H1 (cell line): Measurements from ENCODE around the gene ZBTB37. TPM values are rescaled to one million over a fixed set of nuclear protein-coding genes. Genes with fewer than 3 reads are reported as not detected.
A peak's percentile ranks its signal among the peaks of the same experiment; 100 is the strongest.

Source experiments
- ATF2 ChIP-seq: IDR thresholded peaks from 2 replicates; pipeline ENCODE4 v1.6.1; 2012; ENCODE audit warnings: low read length, inconsistent platforms
- BRCA1 ChIP-seq: IDR thresholded peaks from 2 replicates; pipeline ENCODE4 v1.6.1; 2012; ENCODE audit warnings: low read depth, low read length, improper control_type of control experiment
- CEBPB ChIP-seq: IDR thresholded peaks from 2 replicates; pipeline ENCODE4 v1.6.1; 2012; ENCODE audit warnings: low read depth, low read length
- CTCF ChIP-seq, 3 experiments: IDR thresholded peaks; 1 replicate in 2 of 3; 2 replicates in 1 of 3; pipeline versions ENCODE4 v1.5.1 to v1.6.1; 2011; ENCODE audit warnings: low read length in 3 of 3, mild to moderate bottlenecking in 3 of 3, inconsistent platforms in 2 of 3, low read depth in 1 of 3, moderate library complexity in 1 of 3; ENCODE audit not compliant: insufficient read depth in 1 of 3; ENCODE audit errors: control extremely low read depth in 1 of 3
- EGR1 ChIP-seq: IDR thresholded peaks from 2 replicates; pipeline ENCODE4 v1.6.1; 2011; ENCODE audit warnings: low read depth, low read length, borderline replicate concordance
- JUND ChIP-seq: IDR thresholded peaks from 2 replicates; pipeline ENCODE4 v1.6.1; 2011; ENCODE audit warnings: mild to moderate bottlenecking, improper control_type of control experiment, low read length
- KDM1A ChIP-seq: fragments of 200-600, 300-600 bp; sonication (generic); IDR thresholded peaks from 2 replicates; pipeline ENCODE4 v1.7.1; 2016; ENCODE audit warnings: mild to moderate bottlenecking, low read length, borderline replicate concordance
- KDM4A ChIP-seq: IDR thresholded peaks from one replicate; pipeline ENCODE4 v1.7.1; 2012; ENCODE audit warnings: low read depth, mild to moderate bottlenecking, moderate library complexity, low read length, inconsistent platforms; ENCODE audit not compliant: severe bottlenecking
- PHF8 ChIP-seq: fragments of 200-600 bp; sonication (generic); conservative IDR thresholded peaks from 2 replicates; pipeline ENCODE4 v1.7.1; 2012; ENCODE audit warnings: low read depth, mild to moderate bottlenecking, inconsistent platforms, low read length, moderate library complexity
- POLR2A ChIP-seq, 2 experiments: IDR thresholded peaks; 1 replicate in 1 of 2; 2 replicates in 1 of 2; pipeline ENCODE4 v1.6.1; 2011; ENCODE audit warnings: low read depth in 2 of 2, low read length in 2 of 2, mild to moderate bottlenecking in 2 of 2; ENCODE audit errors: control extremely low read depth in 1 of 2
- POLR2AphosphoS5 ChIP-seq: IDR thresholded peaks from 2 replicates; pipeline ENCODE4 v1.6.1; 2011; ENCODE audit warnings: low read depth, low read length
- RNF2 ChIP-seq: fragments of 200-900, 300-1000 bp; sonication (generic); IDR thresholded peaks from 2 replicates; pipeline ENCODE4 v1.7.1; 2016; ENCODE audit warnings: borderline replicate concordance, low read depth, mild to moderate bottlenecking, antibody characterized with exemption, low read length; ENCODE audit not compliant: poor library complexity, severe bottlenecking; ENCODE audit errors: missing control alignments
- ZNF274 ChIP-seq: IDR thresholded peaks from 2 replicates; pipeline ENCODE4 v1.7.0; 2012; ENCODE audit warnings: low read length, borderline replicate concordance; ENCODE audit errors: extremely low read depth
- polyA plus RNA-seq, 7 experiments: library from polyadenylated mRNA; depleted of rRNA in 3 of 7; stranded (reverse) in 5 of 7; unstranded in 2 of 7; fragments of >200 nt in 5 of 7; fragments of 200-250 nt in 2 of 7; gene quantifications; 1 replicate in 5 of 7; 2 replicates in 1 of 7; 4 replicates in 1 of 7; pipeline versions ENCODE4 v1.2.1 to v1.2.3, GENCODE V29; 2011 to 2013; ENCODE audit warnings: missing spikeins in 2 of 7, mixed read lengths in 2 of 7
- total RNA-seq: library from RNA; stranded (reverse); fragmentation: NEBNext Ultra II Directional; extraction: Animal tissue kit (Norgen Biotek cat#: 25700); gene quantifications from 2 replicates; pipeline ENCODE4 v1.2.1, GENCODE V29; 2021

ZBTB37 gene
- total and polyA plus RNA-seq, 2 of the 8 experiments (the other 6 are each of a cell fraction or from before 2014, with no cell fraction given), result 1.7 to 12.5 TPM

GRCh38 chr1:173866413-173867115 lies 1.6 kb upstream of the ZBTB37 start (continued):
- TF ChIP-seq CTCF (IDR thresholded peaks at IDR 0.05; ENCODE audit: control extremely low read depth in 1 of 3, insufficient read depth in 1 of 3, low read depth in 1 of 3, low read length in 3 of 3) (no peak), POLR2A (IDR thresholded peaks at IDR 0.05; ENCODE audit: control extremely low read depth in 1 of 2, low read depth in 2 of 2, low read length in 2 of 2) (peak in 1 of 2 experiments; percentile 37; a peak in 2 of 3 replicates), KDM4A (no peak), PHF8 (no peak), ZNF274 (no peak), ATF2 (no peak), EGR1 (no peak), KDM1A (no peak), RNF2 (no peak), JUND (no peak), POLR2AphosphoS5 (peak; percentile 59; the same call in 1 of the 2 replicates), BRCA1 (no peak), CEBPB (no peak)
